Right lobe of liver (tissue), 6 donors: Measurements from ENCODE around the gene NCKAP5. TPM values are rescaled to one million over a fixed set of nuclear protein-coding genes. Genes with fewer than 3 reads are reported as not detected.

Source experiments
- ATAC-seq, 4 donors: fragments of 200-7000 bp; cut with Tn5 transposase; one replicate each; pipeline ENCODE4 v1.9.1; 2020; ENCODE audit warnings: mild to moderate bottlenecking in 4 of 4, moderate library complexity in 4 of 4
- DNase-seq, 3 donors: peaks; one replicate each; pipeline ENCODE4 v3.0.0-alpha.2; 2020
- H3K27ac ChIP-seq, 3 donors: fragments of 200-600 bp; one replicate each; pipeline ENCODE4 v1.8.0; 2022
- H3K27me3 ChIP-seq, 2 donors: fragments of 200-600 bp; one replicate each; pipeline ENCODE4 v1.8.0; 2022
- H3K36me3 ChIP-seq, 4 donors: fragments of 200-600 bp; sonication (generic) in 1 of 4; one replicate each; pipeline versions ENCODE4 v1.5.1 to v1.8.0; 2017 to 2022; ENCODE audit warnings: control low read depth in 1 of 4
- H3K4me1 ChIP-seq, 4 donors: fragments of 200-600 bp; sonication (generic) in 1 of 4; one replicate each; pipeline versions ENCODE4 v1.5.1 to v1.8.0; 2017 to 2022; ENCODE audit warnings: control low read depth in 1 of 4
- H3K4me3 ChIP-seq, 3 donors: fragments of 200-600 bp; one replicate each; pipeline ENCODE4 v1.8.0; 2022
- H3K9me3 ChIP-seq, 4 donors: fragments of 200-600 bp; sonication (generic) in 1 of 4; one replicate each; pipeline versions ENCODE4 v1.5.1 to v1.8.0; 2017 to 2022; ENCODE audit warnings: control low read depth in 1 of 4
- CTCF ChIP-seq, 4 donors: fragments of 200-600 bp in 3 of 4; fragments of 450-650 bp in 1 of 4; IDR thresholded peaks; one replicate each; pipeline versions ENCODE4 v1.5.1 to v1.8.0; 2016 to 2022; ENCODE audit warnings: antibody characterized with exemption in 4 of 4, mild to moderate bottlenecking in 2 of 4
- POLR2A ChIP-seq: fragments of 450-650 bp; IDR thresholded peaks from one replicate; pipeline ENCODE4 v1.6.1; 2017; ENCODE audit warnings: antibody characterized with exemption, mild to moderate bottlenecking
- WGBS: methylation state at CpG from one replicate; pipeline ENCODE4 v1.1.6; 2018; ENCODE audit warnings: low coverage, low lambda C conversion rate; ENCODE audit not compliant: insufficient coverage; ENCODE audit errors: missing lambda C conversion rate; 5-methylcytosine and 5-hydroxymethylcytosine counted together
- intact Hi-C, 2 donors: fragments of 100-400 bp; cut with DNase I; formaldehyde crosslinking; loops; one replicate each; pipeline versions ENCODE4 v1.11.2 to v1.14.1; 2022
- total RNA-seq, 6 experiments: library from RNA; depleted of rRNA in 2 of 6; stranded (reverse); fragments of >200 nt in 2 of 6; fragmentation: NEBNext Ultra II Directional in 3 of 6; extraction: Animal tissue kit (Norgen Biotek cat#: 25700) in 3 of 6; gene quantifications; one replicate each; pipeline versions ENCODE4 v1.1.0 to v1.2.4, GENCODE V29; 2016 to 2023
- donor health status: DM: no; HTN: yes; CAD: no.
- donor health status: DM: no; HTN: no; CAD: no.
- donor health status: DM: no; HTN: no; CAD: no.
- donor health status: DM: no; HTN: yes; CAD: no.
- donor health status: DM: no; HTN: yes; CAD: no.

The NCKAP5 gene
- total RNA-seq, 6 experiments from 2014 or later, result 3.6 to 11.7 (median 6.9) TPM

- DNase-seq (no peak), ATAC-seq (no peak)
- no peaks in the 10 kb centered on the region for H3K4me1 ChIP-seq
- intact Hi-C loops, result no loop called here
- H3K4me3 ChIP-seq, result no peak overlapping the region
- H3K27ac ChIP-seq, result no peak overlapping the region
- TF ChIP-seq CTCF (IDR thresholded peaks at IDR 0.05), result no peak
- H3K36me3 ChIP-seq, result no peaks in the 10 kb centered on the region
- WGBS, result 88% methylated on average over 1 of the region's 1 CpG
- H3K27me3 ChIP-seq, result no peaks in the 10 kb centered on the region
- H3K9me3 ChIP-seq, result no peaks in the 10 kb centered on the region
Measured at GRCh38 chr2:133365117-133365516, 203.1 kb downstream of the NCKAP5 start.

- Histone ChIP-seq H3K9me3 (no peaks in the 10 kb centered on the region), H3K4me1 (no peaks in the 10 kb centered on the region), H3K36me3 (no peaks in the 10 kb centered on the region), H3K27me3 (no peaks in the 10 kb centered on the region), H3K27ac (no peak overlapping the region), H3K4me3 (no peak overlapping the region)
- DNase-seq (no peak), ATAC-seq (no peak)
- WGBS, result 69% methylated on average over 2 of the region's 3 CpGs
- intact Hi-C loops, result no loop called here
- TF ChIP-seq CTCF (IDR thresholded peaks at IDR 0.05), result no peak
- no peak for TF ChIP-seq POLR2A
Measured at GRCh38 chr2:133364636-133365035, 203.6 kb downstream of the NCKAP5 start.

- intact Hi-C loops, result no loop called here
- no peak for TF ChIP-seq CTCF (IDR thresholded peaks at IDR 0.05)
- TF ChIP-seq POLR2A, result no peak
- H3K4me3 ChIP-seq, result no peak overlapping the region
- no peak for DNase-seq
- no peaks in the 10 kb centered on the region for H3K36me3 ChIP-seq
- no peaks in the 10 kb centered on the region for H3K4me1 ChIP-seq
- WGBS, result 89% methylated on average over 1 of the region's 1 CpG
- no peaks in the 10 kb centered on the region for H3K27me3 ChIP-seq
- H3K9me3 ChIP-seq, result no peaks in the 10 kb centered on the region
- no peak for ATAC-seq
- no peak overlapping the region for H3K27ac ChIP-seq
Measured at GRCh38 chr2:133363884-133364283, 204.4 kb downstream of the NCKAP5 start.

GRCh38 chr2:133362061-133362476 lies 206.2 kb downstream of the NCKAP5 start:
- no peak for DNase-seq
- Histone ChIP-seq H3K9me3 (no peaks in the 10 kb centered on the region), H3K36me3 (no peaks in the 10 kb centered on the region), H3K4me1 (no peaks in the 10 kb centered on the region), H3K27ac (no peak overlapping the region), H3K4me3 (no peak overlapping the region), H3K27me3 (no peaks in the 10 kb centered on the region)
- ATAC-seq, result no peak
- 49% methylated on average over 4 of the region's 4 CpGs for WGBS
- TF ChIP-seq CTCF (IDR thresholded peaks at IDR 0.05) (no peak), POLR2A (no peak)
- intact Hi-C loops, result no loop called here

- no peak overlapping the region for H3K27ac ChIP-seq
- intact Hi-C loops, result no loop called here
- no peaks in the 10 kb centered on the region for H3K27me3 ChIP-seq
- H3K36me3 ChIP-seq, result no peaks in the 10 kb centered on the region
- no peak overlapping the region for H3K4me3 ChIP-seq
- TF ChIP-seq POLR2A, result no peak
- TF ChIP-seq CTCF (IDR thresholded peaks at IDR 0.05), result no peak
- no peaks in the 10 kb centered on the region for H3K9me3 ChIP-seq
- DNase-seq, result no peak
- 100% methylated on average over 1 of the region's 1 CpG for WGBS
- ATAC-seq, result no peak
- no peaks in the 10 kb centered on the region for H3K4me1 ChIP-seq
Measured at GRCh38 chr2:133360882-133361281, 207.4 kb downstream of the NCKAP5 start.
